Heart left ventricle (tissue), 16 donors: ENCODE measurements around the gene WDR77. TPM values are rescaled to one million over a fixed set of nuclear protein-coding genes. Genes with fewer than 3 reads are reported as not detected.

Experiments
- ATAC-seq, 4 donors: fragments of 200-7000 bp; cut with Tn5 transposase; one replicate each; pipeline ENCODE4 v1.9.1; 2020 to 2022; ENCODE audit warnings: moderate library complexity in 4 of 4, mild to moderate bottlenecking in 3 of 4, moderate number of reproducible peaks in 1 of 4
- DNase-seq, 5 donors: peaks; one replicate each; pipeline ENCODE4 v3.0.0-alpha.2; 2020
- H3K27ac ChIP-seq, 12 donors: fragments of 200-600 bp; sonication (generic) in 4 of 12; one replicate each; pipeline versions ENCODE4 v1.5.0 to v1.8.0; 2016 to 2022; ENCODE audit warnings: mild to moderate bottlenecking in 2 of 12
- H3K27me3 ChIP-seq, 9 donors: fragments of 200-600 bp; sonication (generic) in 2 of 9; one replicate each; pipeline versions ENCODE4 v1.5.1 to v1.8.0; 2016 to 2022; ENCODE audit warnings: mild to moderate bottlenecking in 3 of 9
- H3K36me3 ChIP-seq, 9 donors: fragments of 200-600 bp; sonication (generic) in 2 of 9; one replicate each; pipeline versions ENCODE4 v1.5.0 to v1.8.0; 2018 to 2022; ENCODE audit warnings: mild to moderate bottlenecking in 2 of 9
- H3K4me1 ChIP-seq, 12 donors: fragments of 200-600 bp; sonication (generic) in 4 of 12; one replicate each; pipeline versions ENCODE4 v1.5.0 to v1.8.0; 2016 to 2022; ENCODE audit warnings: mild to moderate bottlenecking in 3 of 12
- H3K4me3 ChIP-seq, 12 donors: fragments of 200-600 bp; sonication (generic) in 4 of 12; one replicate each; pipeline versions ENCODE4 v1.5.0 to v1.8.0; 2017 to 2022; ENCODE audit warnings: mild to moderate bottlenecking in 9 of 12, moderate library complexity in 4 of 12
- H3K9me3 ChIP-seq, 12 donors: fragments of 200-600 bp; sonication (generic) in 4 of 12; one replicate each; pipeline versions ENCODE4 v1.5.0 to v1.8.0; 2016 to 2022; ENCODE audit warnings: mild to moderate bottlenecking in 1 of 12
- POLR2A ChIP-seq, 2 donors: fragments of 450-650 bp; IDR thresholded peaks; one replicate each; pipeline ENCODE4 v1.6.1; 2017; ENCODE audit warnings: antibody characterized with exemption in 2 of 2, mild to moderate bottlenecking in 2 of 2, moderate library complexity in 2 of 2
- WGBS, 4 donors: extraction: QIAGEN DNeasy Blood & Tissue Kit in 2 of 4; methylation state at CpG; one replicate each; pipeline versions ENCODE4 v1.1.5 to v1.1.7; 2013 to 2018; 5-methylcytosine and 5-hydroxymethylcytosine counted together
- intact Hi-C, 10 donors: fragments of 100-400 bp; cut with DNase I; formaldehyde crosslinking; loops; one replicate each; pipeline versions ENCODE4 v1.11.1 to v1.14.2; 2022
- polyA plus RNA-seq, 2 donors: library from polyadenylated mRNA; stranded (reverse); fragments of 200-250 nt; gene quantifications; one replicate each; pipeline ENCODE4 v1.2.3, GENCODE V29; 2013
- total RNA-seq, 9 donors: library from RNA; depleted of rRNA in 2 of 9; stranded (reverse); fragments of >200 nt in 2 of 9; fragmentation: NEBNext Ultra II Directional in 3 of 9; extraction: Animal tissue kit (Norgen Biotek cat#: 25700) in 3 of 9; gene quantifications; one replicate each; pipeline versions ENCODE4 v1.1.0 to v1.2.4, GENCODE V29; 2016 to 2023
- TF ChIP-seq, protein P1 (sequence below), 12 donors: fragments of 200-600 bp; sonication (generic) in 4 of 12; IDR thresholded peaks; one replicate each; pipeline versions ENCODE4 v1.5.0 to v1.8.0; 2018 to 2022; ENCODE audit warnings: antibody characterized with exemption in 12 of 12, mild to moderate bottlenecking in 5 of 12
- donor health status: ischemic (EF 13 %, LVEDD 7.1; RV severe dilation, severe dysfunction).
- donor health status: healthy with polysubstance abuse.
- donor health status: DM: no; HTN: yes; CAD: no.
- donor health status: DM: no; HTN: no; CAD: no.
- donor health status: ischemic (EF 25% LVEDD 6.9; RV normal size, moderate dysfunction).
- donor health status: ischemic (EF 25% LVEDD 5.7; RV mildly dilated, moderate dysfunction).
- donor health status: healthy.
- donor health status: DM: yes; HTN: yes; CAD: no.
- donor health status: ischemic (EF 35%, LVEDD 5.7; RV mildly dilated, moderate dysfunction).
- donor health status: nonischemic (EF 11% LVEDD 7.7; RV severe dilation, severe dysfunction).
- donor health status: DM: yes; HTN: yes; CAD: no.
- donor health status: PGD.
- donor health status: ischemic (EF 29% LVEDD 5.4; RV normal size, mild dysfunction).
- donor health status: nonischemic (EF 23%, LVEDD 6.1; RV moderate dilation, normal function).

Gene WDR77
- total and polyA plus RNA-seq, 11 donors: 25.6 to 64.3 (median 34.0) TPM

DNA sequence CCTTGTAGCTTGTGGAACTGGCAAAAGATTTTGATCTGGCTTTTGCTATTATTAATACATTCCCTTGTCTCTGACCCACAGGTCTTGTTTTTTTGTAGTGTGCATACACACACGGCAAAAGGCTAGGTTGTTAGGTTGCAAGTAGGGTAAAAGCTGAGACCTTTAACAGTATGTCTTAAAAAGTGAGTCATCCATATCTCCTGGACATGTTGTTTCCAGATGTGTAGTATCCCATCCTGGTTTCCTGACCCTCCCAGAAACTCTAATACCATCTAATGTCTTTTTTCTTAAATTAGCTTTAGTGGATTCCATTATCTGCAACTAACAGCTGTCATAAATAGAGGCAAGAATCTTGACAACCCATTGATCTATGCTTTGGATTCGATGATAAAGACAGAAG lies 36.2 kb downstream of the WDR77 start:
- TF ChIP-seq POLR2A (IDR thresholded peaks at IDR 0.05): no peak
- TF ChIP-seq, protein P1, sequence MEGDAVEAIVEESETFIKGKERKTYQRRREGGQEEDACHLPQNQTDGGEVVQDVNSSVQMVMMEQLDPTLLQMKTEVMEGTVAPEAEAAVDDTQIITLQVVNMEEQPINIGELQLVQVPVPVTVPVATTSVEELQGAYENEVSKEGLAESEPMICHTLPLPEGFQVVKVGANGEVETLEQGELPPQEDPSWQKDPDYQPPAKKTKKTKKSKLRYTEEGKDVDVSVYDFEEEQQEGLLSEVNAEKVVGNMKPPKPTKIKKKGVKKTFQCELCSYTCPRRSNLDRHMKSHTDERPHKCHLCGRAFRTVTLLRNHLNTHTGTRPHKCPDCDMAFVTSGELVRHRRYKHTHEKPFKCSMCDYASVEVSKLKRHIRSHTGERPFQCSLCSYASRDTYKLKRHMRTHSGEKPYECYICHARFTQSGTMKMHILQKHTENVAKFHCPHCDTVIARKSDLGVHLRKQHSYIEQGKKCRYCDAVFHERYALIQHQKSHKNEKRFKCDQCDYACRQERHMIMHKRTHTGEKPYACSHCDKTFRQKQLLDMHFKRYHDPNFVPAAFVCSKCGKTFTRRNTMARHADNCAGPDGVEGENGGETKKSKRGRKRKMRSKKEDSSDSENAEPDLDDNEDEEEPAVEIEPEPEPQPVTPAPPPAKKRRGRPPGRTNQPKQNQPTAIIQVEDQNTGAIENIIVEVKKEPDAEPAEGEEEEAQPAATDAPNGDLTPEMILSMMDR (IDR thresholded peaks at IDR 0.05): no peak
- H3K27ac ChIP-seq: no peak overlapping the region
- ATAC-seq (no peak), DNase-seq (no peak)
- H3K4me3 ChIP-seq: no peak overlapping the region
- 57 to 80% (median 78%) methylated on average over 2 of the region's 2 CpGs for WGBS, 4 donors
- no peaks in the 10 kb centered on the region for H3K4me1 ChIP-seq
- H3K36me3 ChIP-seq: no peaks in the 10 kb centered on the region
- no peaks in the 10 kb centered on the region for H3K9me3 ChIP-seq
- intact Hi-C loops: no loop called here
- no peaks in the 10 kb centered on the region for H3K27me3 ChIP-seq

GRCh38 chr1:111407301-111407700 lies 41.8 kb downstream of the WDR77 start:
- no peaks in the 10 kb centered on the region for H3K9me3 ChIP-seq
- ATAC-seq: no peak
- H3K27ac ChIP-seq: no peak overlapping the region
- TF ChIP-seq POLR2A (IDR thresholded peaks at IDR 0.05): no peak
- TF ChIP-seq, protein P1 (IDR thresholded peaks at IDR 0.05): no peak
- H3K4me3 ChIP-seq: no peak overlapping the region
- no peak for DNase-seq
- H3K27me3 ChIP-seq: no peaks in the 10 kb centered on the region
- WGBS, 4 donors: 73 to 87% (median 81%) methylated on average over 6 of the region's 6 CpGs
- H3K36me3 ChIP-seq: no peaks in the 10 kb centered on the region
- H3K4me1 ChIP-seq: peaks cover 0 to 15% (median 4%) of the 10 kb centered on the region in 12 donors
- intact Hi-C loops: no loop called here

DNA sequence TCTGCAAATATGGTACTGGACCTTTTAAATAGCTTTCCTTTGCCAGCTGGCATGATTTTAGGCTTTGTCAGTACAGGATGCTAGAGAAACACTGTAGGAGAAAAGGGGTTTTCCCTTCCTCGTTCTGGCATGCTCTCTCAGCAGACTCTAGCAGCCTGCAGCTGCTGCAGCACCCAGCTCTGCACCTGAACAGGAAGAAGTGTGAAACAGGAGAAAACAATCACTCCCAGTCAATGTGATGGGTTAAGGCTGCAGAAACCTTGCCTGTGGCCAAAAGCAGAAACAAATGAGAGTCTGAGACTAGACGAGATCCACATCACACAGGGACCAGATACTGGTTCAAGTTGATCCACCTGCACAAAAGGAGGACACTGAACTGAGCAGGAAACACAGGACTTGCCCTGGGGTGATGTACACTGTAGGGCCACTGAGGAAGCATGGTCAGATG lies 42.7 kb downstream of the WDR77 start:
- H3K27me3 ChIP-seq: no peaks in the 10 kb centered on the region

DNA sequence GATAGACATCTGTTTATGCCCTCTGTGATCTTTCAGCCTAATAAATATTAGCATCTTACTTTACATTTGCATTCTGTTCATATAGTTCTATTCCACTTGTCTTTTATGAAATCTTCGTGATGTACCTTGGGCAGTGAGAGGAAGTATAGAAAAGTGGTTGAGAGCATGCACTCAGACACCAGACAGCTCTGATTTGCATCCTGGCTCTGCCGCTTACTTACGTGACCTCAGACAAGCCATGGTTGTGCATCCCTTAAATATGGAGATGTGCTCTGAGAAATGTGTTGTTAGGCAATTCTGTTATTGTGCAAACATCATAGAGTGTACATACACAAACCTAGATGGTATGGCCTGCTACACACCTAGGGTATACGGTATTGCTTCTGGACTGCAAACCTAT lies 44.5 kb downstream of the WDR77 start:
- no peak overlapping the region for H3K27ac ChIP-seq
- no peaks in the 10 kb centered on the region for H3K9me3 ChIP-seq
- 82 to 88% (median 83%) methylated on average over 4 of the region's 4 CpGs for WGBS, 4 donors
- no peak for DNase-seq
- no peak for ATAC-seq
- H3K4me3 ChIP-seq: no peak overlapping the region
- TF ChIP-seq, protein P1 (IDR thresholded peaks at IDR 0.05): no peak
- no peak for TF ChIP-seq POLR2A (IDR thresholded peaks at IDR 0.05)
- H3K4me1 ChIP-seq: peaks cover 0 to 15% (median 4%) of the 10 kb centered on the region in 12 donors
- intact Hi-C loops: loop anchor here in 3 of 10 donors (5.0 kb wide), 2 partner anchors 182 to 372 kb away; no protein-coding TSS in a partner anchor
- no peaks in the 10 kb centered on the region for H3K36me3 ChIP-seq
- H3K27me3 ChIP-seq: peaks cover 0 to 3% (median 0%) of the 10 kb centered on the region in 9 donors

More for the DNA sequence above, 42.7 kb downstream of the WDR77 start:
- TF ChIP-seq, protein P1 (IDR thresholded peaks at IDR 0.05): no peak
- TF ChIP-seq POLR2A (IDR thresholded peaks at IDR 0.05): no peak
- intact Hi-C loops: no loop called here
- DNase-seq (peak in 2 of 5 donors; percentile 29 to 61), ATAC-seq (peak; percentile 61 to 96 (median 82))
- Histone ChIP-seq H3K9me3 (no peaks in the 10 kb centered on the region), H3K4me3 (no peak overlapping the region), H3K36me3 (no peaks in the 10 kb centered on the region), H3K27ac (no peak overlapping the region), H3K4me1 (peaks cover 0 to 15% (median 4%) of the 10 kb centered on the region in 12 donors)
- 0 to 3% (median 2%) methylated on average over 2 of the region's 2 CpGs for WGBS, 4 donors
